SK-N-SH (cell line): ENCODE data around the gene BCAS3. TPM values are rescaled to one million over a fixed set of nuclear protein-coding genes. Genes with fewer than 3 reads are reported as not detected.

Experiments used
- CTCF ChIA-PET: fragments of 300-600, 350-600 bp; formaldehyde crosslinking; extraction: SDS; loops from one replicate; lab custom pipeline; 2021; lab: Yijun Ruan, JAX
- POLR2A ChIA-PET: fragments of 350-600 bp; sonication (Branson Sonifier 250); formaldehyde crosslinking; extraction: SDS; loops from one replicate; lab custom pipeline; 2020; ENCODE audit warnings: antibody characterized with exemption, inconsistent platforms; lab: Yijun Ruan, JAX
- DNase-seq: peaks from one replicate; pipeline ENCODE4 v3.0.0; 2012
- H2AFZ ChIP-seq: fragments of 200-600 bp; sonication (generic); 2 replicates; pipeline ENCODE4 v1.8.1; 2016; ENCODE audit warnings: antibody characterized with exemption, mild to moderate bottlenecking, low read depth
- H3F3A ChIP-seq: fragments of 200-600 bp; sonication (generic); replicated peaks from 2 replicates; pipeline ENCODE3; 2016; ENCODE audit warnings: antibody characterized with exemption, mild to moderate bottlenecking; ENCODE audit not compliant: insufficient read depth
- H3K27ac ChIP-seq, 2 experiments: fragments of 200-500 bp in 1 of 2; fragments of 200-600 bp in 1 of 2; sonication (Bioruptor generic) in 1 of 2; sonication (generic), shearing (Covaris generic) in 1 of 2; 2 replicates each; pipeline versions ENCODE4 v1.5.1 to v1.6.1; 2014 to 2016; ENCODE audit warnings: low read depth in 2 of 2, inconsistent platforms in 1 of 2, low read length in 1 of 2, mild to moderate bottlenecking in 1 of 2, mixed read lengths in 1 of 2
- H3K27me3 ChIP-seq: fragments of 200-600 bp; sonication (generic), shearing (Covaris generic); 2 replicates; pipeline ENCODE4 v1.6.1; 2016; ENCODE audit warnings: mixed run types; ENCODE audit not compliant: insufficient read depth
- H3K36me3 ChIP-seq, 2 experiments: fragments of 200-500 bp in 1 of 2; fragments of 200-600 bp in 1 of 2; sonication (Bioruptor generic) in 1 of 2; sonication (generic) in 1 of 2; replicated peaks in 1 of 2; 2 replicates each; pipeline versions ENCODE3 to v1.5.1; 2014 to 2016; ENCODE audit warnings: low read length in 1 of 2, mild to moderate bottlenecking in 1 of 2; ENCODE audit not compliant: insufficient read depth in 2 of 2, control insufficient read depth in 1 of 2
- H3K4me1 ChIP-seq, 2 experiments: fragments of 200-500 bp in 1 of 2; fragments of 200-600 bp in 1 of 2; sonication (Bioruptor generic) in 1 of 2; sonication (generic), shearing (Covaris generic) in 1 of 2; 2 replicates each; pipeline versions ENCODE4 v1.5.1 to v1.6.1; 2014 to 2016; ENCODE audit warnings: low read depth in 1 of 2, low read length in 1 of 2, mixed run types in 1 of 2; ENCODE audit not compliant: insufficient read depth in 2 of 2, control insufficient read depth in 1 of 2
- H3K4me2 ChIP-seq: fragments of 200-600 bp; sonication (generic), shearing (Covaris generic); 2 replicates; pipeline ENCODE4 v1.6.1; 2017; ENCODE audit warnings: mixed run types
- H3K4me3 ChIP-seq, 2 experiments: fragments of 200-500 bp in 1 of 2; fragments of 200-600 bp in 1 of 2; sonication (Bioruptor generic) in 1 of 2; sonication (generic), shearing (Covaris generic) in 1 of 2; 2 replicates each; pipeline versions ENCODE4 v1.5.1 to v1.8.1; 2014 to 2016; ENCODE audit warnings: low read depth in 2 of 2, inconsistent platforms in 1 of 2, low read length in 1 of 2, mild to moderate bottlenecking in 1 of 2, mixed read lengths in 1 of 2, moderate library complexity in 1 of 2
- H3K79me2 ChIP-seq: fragments of 200-600 bp; sonication (generic); 2 replicates; pipeline ENCODE4 v1.8.1; 2017; ENCODE audit warnings: mild to moderate bottlenecking; ENCODE audit not compliant: insufficient read depth
- H3K9ac ChIP-seq: fragments of 200-600 bp; sonication (generic); 2 replicates; pipeline ENCODE4 v1.6.1; 2017; ENCODE audit warnings: mixed run types
- H3K9me2 ChIP-seq: fragments of 200-600 bp; sonication (generic); 2 replicates; pipeline ENCODE4 v1.6.1; 2017; ENCODE audit warnings: mixed run types
- H3K9me3 ChIP-seq: fragments of 200-600 bp; sonication (generic); 2 replicates; pipeline ENCODE4 v1.6.1; 2017; ENCODE audit warnings: mixed run types, mild to moderate bottlenecking, moderate library complexity
- H4K20me1 ChIP-seq: fragments of 200-600 bp; sonication (generic); 2 replicates; pipeline ENCODE4 v1.6.1; 2017; ENCODE audit warnings: mild to moderate bottlenecking, mixed run types; ENCODE audit not compliant: insufficient read depth
- CHD2 ChIP-seq: fragments of 150-350 bp; IDR thresholded peaks from 2 replicates; pipeline ENCODE4 v1.6.1; 2018; ENCODE audit warnings: low read length; ENCODE audit not compliant: partially characterized antibody
- EP300 ChIP-seq, 2 experiments: IDR thresholded peaks; 2 replicates each; pipeline versions ENCODE4 v1.4.0 to v1.6.1; 2012; ENCODE audit warnings: borderline replicate concordance in 1 of 2, low read depth in 1 of 2, low read length in 1 of 2
- GABPA ChIP-seq: IDR thresholded peaks from 2 replicates; pipeline ENCODE4 v1.4.0; 2012; ENCODE audit warnings: low read depth, mild to moderate bottlenecking
- GATA2 ChIP-seq: sonication (generic); formaldehyde crosslinking; IDR thresholded peaks from 2 replicates; pipeline ENCODE4 v1.5.0; 2020; ENCODE audit warnings: mild to moderate bottlenecking, missing genetic modification reagents
- JUND ChIP-seq: IDR thresholded peaks from 2 replicates; pipeline ENCODE4 v1.4.0; 2012
- MEF2A ChIP-seq: IDR thresholded peaks from 2 replicates; pipeline ENCODE4 v1.4.0; 2012; ENCODE audit warnings: low read depth, borderline replicate concordance
- NRF1 ChIP-seq: IDR thresholded peaks from 2 replicates; pipeline ENCODE4 v1.6.1; 2012; ENCODE audit warnings: low read depth, mild to moderate bottlenecking, low read length
- PBX3 ChIP-seq: IDR thresholded peaks from 2 replicates; pipeline ENCODE4; 2012
- POLR2AphosphoS5 ChIP-seq: IDR thresholded peaks from 2 replicates; pipeline ENCODE4 v1.6.1; 2012; ENCODE audit warnings: low read depth, low read length
- RAD21 ChIP-seq: IDR thresholded peaks from 2 replicates; pipeline ENCODE4 v1.6.1; 2012; ENCODE audit warnings: mild to moderate bottlenecking, low read length
- RCOR1 ChIP-seq: fragments of 150-350 bp; IDR thresholded peaks from 2 replicates; pipeline ENCODE4 v1.6.1; 2017; ENCODE audit warnings: antibody characterized with exemption, low read length
- REST ChIP-seq: IDR thresholded peaks from 2 replicates; pipeline ENCODE4 v1.6.1; 2012; ENCODE audit warnings: mild to moderate bottlenecking, low read depth, low read length, moderate library complexity
- RFX5 ChIP-seq: IDR thresholded peaks from 2 replicates; pipeline ENCODE4 v1.6.1; 2012; ENCODE audit warnings: mild to moderate bottlenecking, improper control_type of control experiment, low read length
- SIN3A ChIP-seq: IDR thresholded peaks from 2 replicates; pipeline ENCODE4 v1.6.1; 2012; ENCODE audit warnings: low read depth, mild to moderate bottlenecking, low read length, moderate library complexity, borderline replicate concordance
- TAF1 ChIP-seq: IDR thresholded peaks from 2 replicates; pipeline ENCODE4 v1.6.1; 2012; ENCODE audit warnings: low read depth, mild to moderate bottlenecking, low read length, moderate library complexity, borderline replicate concordance
- TCF12 ChIP-seq: IDR thresholded peaks from 2 replicates; pipeline ENCODE4 v1.4.0; 2012
- TEAD4 ChIP-seq: IDR thresholded peaks from 2 replicates; pipeline ENCODE4 v1.4.0; 2012; ENCODE audit warnings: mild to moderate bottlenecking, borderline replicate concordance; ENCODE audit not compliant: insufficient read depth
- WGBS: methylation state at CpG from one replicate; pipeline ENCODE4 v1.1.6; 2017; ENCODE audit warnings: low lambda C conversion rate; 5-methylcytosine and 5-hydroxymethylcytosine counted together
- polyA plus RNA-seq, 3 experiments: library from polyadenylated mRNA; depleted of rRNA; stranded (reverse); fragments of >200 nt; gene quantifications; 2 replicates each; pipeline ENCODE4 v1.2.3, GENCODE V29; 2012
- TF ChIP-seq, protein P1 (sequence below): IDR thresholded peaks from 2 replicates; pipeline ENCODE4 v1.4.0; 2012; ENCODE audit warnings: low read depth, borderline replicate concordance

BCAS3 gene
- polyA plus RNA-seq, 1 of the 3 experiments (the other 2 are of a cell fraction) = 5.9 TPM

GRCh38 chr17:61371179-61371578 is 693.5 kb downstream of the BCAS3 start:
- H3K9ac ChIP-seq = no peak overlapping the region
- H3K27me3 ChIP-seq = no peaks in the 10 kb centered on the region
- TF ChIP-seq JUND (no peak), GATA2 (CRISPR knock-in tag) (no peak), PBX3 (no peak), REST (no peak), TCF12 (no peak), POLR2AphosphoS5 (no peak), GABPA (no peak), TAF1 (no peak), NRF1 (no peak), RFX5 (no peak), RCOR1 (no peak)
- H3K27ac ChIP-seq = no peak overlapping the region
- no peaks in the 10 kb centered on the region for H3K79me2 ChIP-seq
- no peak overlapping the region for H3K4me2 ChIP-seq
- DNase-seq = no peak
- ChIA-PET POLR2A (no interaction called here), CTCF (interaction anchor here (0.7 to 1.6 kb wide), 3 partner anchors 12 to 390 kb away, joined by 3 to 5 read pairs (median 3); no protein-coding TSS in a partner anchor)
- H3K9me2 ChIP-seq = no peaks in the 10 kb centered on the region
- H3K9me3 ChIP-seq = no peaks in the 10 kb centered on the region
- 100% methylated on average over 1 of the region's 1 CpG for WGBS
- H4K20me1 ChIP-seq = no peaks in the 10 kb centered on the region
- no peak overlapping the region for H3K4me3 ChIP-seq
- peaks cover 0 to 10% of the 10 kb centered on the region in 2 experiments; a peak in 1 of 4 replicates for H3K4me1 ChIP-seq
- no peak overlapping the region for H2AFZ ChIP-seq
- no peaks in the 10 kb centered on the region for H3K36me3 ChIP-seq
- H3F3A ChIP-seq = peaks cover 6% of the 10 kb centered on the region

DNA sequence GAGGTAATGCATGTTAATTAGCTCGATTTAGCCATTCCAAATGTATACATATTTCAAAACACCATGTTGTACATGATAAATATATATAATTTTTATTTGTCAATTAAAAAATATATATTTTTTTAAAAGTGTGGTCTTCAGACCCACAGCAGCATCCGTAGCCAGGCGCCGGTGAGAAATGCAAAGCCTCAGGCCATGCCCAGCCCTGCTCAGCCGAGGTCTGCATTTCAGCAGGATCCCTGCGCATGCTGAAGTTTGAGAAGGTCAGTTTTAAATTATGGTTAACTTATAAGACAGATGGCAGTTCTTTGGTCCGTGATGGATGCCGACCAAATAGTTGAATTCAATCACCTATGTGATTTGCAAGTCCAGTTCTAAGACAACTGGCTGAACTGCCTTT is 694.0 kb downstream of the BCAS3 start:
- H3K4me2 ChIP-seq = no peak overlapping the region
- no peaks in the 10 kb centered on the region for H3K9me2 ChIP-seq
- TF ChIP-seq POLR2AphosphoS5 = no peak
- TF ChIP-seq EP300 (IDR thresholded peaks at IDR 0.05; ENCODE audit: borderline replicate concordance in 1 of 2, low read depth in 1 of 2, low read length in 1 of 2) = no peak
- TF ChIP-seq GABPA = no peak
- TF ChIP-seq CHD2 = no peak
- TF ChIP-seq SIN3A = no peak
- TF ChIP-seq RAD21 = no peak
- TF ChIP-seq, protein P1, sequence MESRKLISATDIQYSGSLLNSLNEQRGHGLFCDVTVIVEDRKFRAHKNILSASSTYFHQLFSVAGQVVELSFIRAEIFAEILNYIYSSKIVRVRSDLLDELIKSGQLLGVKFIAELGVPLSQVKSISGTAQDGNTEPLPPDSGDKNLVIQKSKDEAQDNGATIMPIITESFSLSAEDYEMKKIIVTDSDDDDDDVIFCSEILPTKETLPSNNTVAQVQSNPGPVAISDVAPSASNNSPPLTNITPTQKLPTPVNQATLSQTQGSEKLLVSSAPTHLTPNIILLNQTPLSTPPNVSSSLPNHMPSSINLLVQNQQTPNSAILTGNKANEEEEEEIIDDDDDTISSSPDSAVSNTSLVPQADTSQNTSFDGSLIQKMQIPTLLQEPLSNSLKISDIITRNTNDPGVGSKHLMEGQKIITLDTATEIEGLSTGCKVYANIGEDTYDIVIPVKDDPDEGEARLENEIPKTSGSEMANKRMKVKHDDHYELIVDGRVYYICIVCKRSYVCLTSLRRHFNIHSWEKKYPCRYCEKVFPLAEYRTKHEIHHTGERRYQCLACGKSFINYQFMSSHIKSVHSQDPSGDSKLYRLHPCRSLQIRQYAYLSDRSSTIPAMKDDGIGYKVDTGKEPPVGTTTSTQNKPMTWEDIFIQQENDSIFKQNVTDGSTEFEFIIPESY = no peak
- no peak for TF ChIP-seq RCOR1
- no peak for TF ChIP-seq TEAD4
- no peak for TF ChIP-seq REST
- no peak for TF ChIP-seq TAF1
- no peak for TF ChIP-seq JUND
- TF ChIP-seq MEF2A = no peak
- TF ChIP-seq, all 33 proteins: peak for 0
- Histone ChIP-seq H4K20me1 (no peaks in the 10 kb centered on the region), H2AFZ (no peak overlapping the region), H3K36me3 (no peaks in the 10 kb centered on the region), H3K79me2 (no peaks in the 10 kb centered on the region), H3K9ac (no peak overlapping the region), H3K9me3 (no peaks in the 10 kb centered on the region), H3K4me1 (peaks cover 0 to 10% of the 10 kb centered on the region in 2 experiments; a peak in 1 of 4 replicates), H3F3A (peaks cover 6% of the 10 kb centered on the region), H3K27me3 (no peaks in the 10 kb centered on the region), H3K27ac (no peak overlapping the region), H3K4me3 (no peak overlapping the region)
- DNase-seq = no peak
- ChIA-PET CTCF (interaction anchor here (0.7 to 1.6 kb wide), 5 partner anchors 13 to 390 kb away, joined by 3 to 5 read pairs (median 3); no protein-coding TSS in a partner anchor), POLR2A (no interaction called here)
- WGBS = 90% methylated on average over 8 of the region's 8 CpGs
